GM18519 (cell line): Measurements from ENCODE around the gene CXXC5.

Experiments used
- ATAC-seq: cut with Tn5 transposase; IDR thresholded peaks from one replicate; pipeline ENCODE4 v1.9.1; 2021; ENCODE audit warnings: mild to moderate bottlenecking, moderate library complexity; ENCODE audit not compliant: unreplicated experiment, low FRiP score

The CXXC5 gene

GRCh38 chr5:139678751-139679750 lies 30.9 kb downstream of the CXXC5 start:
- no peak for ATAC-seq

- no peak for ATAC-seq
These were observed 32.4 kb downstream of the CXXC5 start for GRCh38 chr5:139680368-139681111.

- no peak for ATAC-seq
These were observed 32.9 kb downstream of the CXXC5 start for GRCh38 chr5:139681112-139681458.

GRCh38 chr5:139681466-139681865 lies 33.3 kb downstream of the CXXC5 start:
- no peak for ATAC-seq

GRCh38 chr5:139682016-139682975 lies 34.1 kb downstream of the CXXC5 start:
- ATAC-seq = no peak

GRCh38 chr5:139683295-139684271 lies 35.4 kb downstream of the CXXC5 start:
- ATAC-seq = no peak

- ATAC-seq = no peak
These were observed 36.3 kb downstream of the CXXC5 start for GRCh38 chr5:139684350-139684880.

GRCh38 chr5:139684881-139685749 lies 37.0 kb downstream of the CXXC5 start:
- ATAC-seq = no peak

- no peak for ATAC-seq
These were observed 37.7 kb downstream of the CXXC5 start for GRCh38 chr5:139685886-139686285.

GRCh38 chr5:139686356-139686705 lies 38.2 kb downstream of the CXXC5 start:
- no peak for ATAC-seq

GRCh38 chr5:139686706-139687441 lies 38.7 kb downstream of the CXXC5 start:
- no peak for ATAC-seq

- no peak for ATAC-seq
These were observed 39.5 kb downstream of the CXXC5 start for GRCh38 chr5:139687656-139688055.

- ATAC-seq = no peak
These were observed 40.0 kb downstream of the CXXC5 start for GRCh38 chr5:139688088-139688702.

GRCh38 chr5:139688751-139689372 lies 40.7 kb downstream of the CXXC5 start:
- no peak for ATAC-seq

GRCh38 chr5:139689631-139690063 lies 41.5 kb downstream of the CXXC5 start:
- no peak for ATAC-seq

- ATAC-seq = no peak
These were observed 42.1 kb downstream of the CXXC5 start for GRCh38 chr5:139690064-139690802.
